ENCODE measurements around the gene RRP1. TPM values are rescaled to one million over a fixed set of nuclear protein-coding genes. Genes with fewer than 3 reads are reported as not detected.

The RRP1 gene
- total RNA-seq, 1 donor = 16.8 TPM

DNA sequence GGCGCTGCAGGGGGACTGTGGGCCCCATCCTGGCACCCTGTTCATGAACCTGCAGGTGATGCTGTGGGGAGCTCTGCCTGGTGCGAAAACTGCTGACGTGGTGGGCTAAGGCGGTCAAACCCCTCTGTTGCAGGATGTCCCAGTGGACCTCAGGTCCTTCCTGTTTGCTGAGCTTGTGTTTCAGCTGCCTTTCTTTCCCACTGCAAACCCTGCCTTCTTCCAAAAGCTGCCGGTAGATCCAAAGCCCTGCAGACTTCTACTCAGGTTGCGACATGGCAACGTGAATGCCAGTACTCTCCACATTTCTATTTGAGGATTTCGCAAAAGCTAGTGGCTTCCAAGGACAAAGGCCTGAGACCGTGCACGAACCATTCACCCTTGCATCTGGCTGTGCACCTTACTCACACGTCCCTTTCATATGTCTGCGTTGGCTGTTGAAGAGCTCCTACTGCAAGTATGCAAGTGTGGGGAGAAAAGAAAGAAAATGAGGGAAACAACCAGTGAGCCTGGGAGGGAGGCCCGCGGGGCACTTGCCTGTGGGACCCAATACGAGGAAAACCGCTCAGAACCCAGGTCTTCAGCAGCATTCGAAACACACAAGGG lies 6.2 kb upstream of the RRP1 start:
- TF ChIP-seq, protein P1, sequence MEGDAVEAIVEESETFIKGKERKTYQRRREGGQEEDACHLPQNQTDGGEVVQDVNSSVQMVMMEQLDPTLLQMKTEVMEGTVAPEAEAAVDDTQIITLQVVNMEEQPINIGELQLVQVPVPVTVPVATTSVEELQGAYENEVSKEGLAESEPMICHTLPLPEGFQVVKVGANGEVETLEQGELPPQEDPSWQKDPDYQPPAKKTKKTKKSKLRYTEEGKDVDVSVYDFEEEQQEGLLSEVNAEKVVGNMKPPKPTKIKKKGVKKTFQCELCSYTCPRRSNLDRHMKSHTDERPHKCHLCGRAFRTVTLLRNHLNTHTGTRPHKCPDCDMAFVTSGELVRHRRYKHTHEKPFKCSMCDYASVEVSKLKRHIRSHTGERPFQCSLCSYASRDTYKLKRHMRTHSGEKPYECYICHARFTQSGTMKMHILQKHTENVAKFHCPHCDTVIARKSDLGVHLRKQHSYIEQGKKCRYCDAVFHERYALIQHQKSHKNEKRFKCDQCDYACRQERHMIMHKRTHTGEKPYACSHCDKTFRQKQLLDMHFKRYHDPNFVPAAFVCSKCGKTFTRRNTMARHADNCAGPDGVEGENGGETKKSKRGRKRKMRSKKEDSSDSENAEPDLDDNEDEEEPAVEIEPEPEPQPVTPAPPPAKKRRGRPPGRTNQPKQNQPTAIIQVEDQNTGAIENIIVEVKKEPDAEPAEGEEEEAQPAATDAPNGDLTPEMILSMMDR (IDR thresholded peaks at IDR 0.05; ENCODE audit: insufficient read depth, low read depth, low read length) = no peak
- no peak overlapping the region for H3K4me3 ChIP-seq (ENCODE audit: low read depth, low read length)
- DNase-seq (ENCODE audit: low read depth) = no peak

DNA sequence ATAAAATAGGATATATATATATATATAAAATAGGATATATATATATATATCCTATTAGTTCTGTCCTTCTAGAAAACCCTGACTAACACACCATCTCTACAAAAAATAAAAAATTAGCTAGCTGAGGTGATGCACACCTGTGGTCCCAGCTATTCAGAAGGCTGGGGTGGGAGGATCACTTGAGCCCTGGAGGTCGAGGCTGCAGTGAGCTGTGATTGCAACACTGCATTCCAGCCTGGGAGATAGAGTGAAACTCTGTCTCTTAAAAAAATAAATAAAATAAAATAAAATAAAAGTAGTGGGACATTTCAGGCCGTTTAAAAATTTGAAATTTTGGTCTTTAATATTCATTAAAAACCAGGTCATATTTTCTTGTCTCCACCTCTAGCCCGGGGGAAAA lies 4.2 kb upstream of the RRP1 start:
- TF ChIP-seq, protein P1 (IDR thresholded peaks at IDR 0.05; ENCODE audit: insufficient read depth, low read depth, low read length) = no peak
- DNase-seq (ENCODE audit: low read depth) = no peak
- no peak overlapping the region for H3K4me3 ChIP-seq (ENCODE audit: low read depth, low read length)

DNA sequence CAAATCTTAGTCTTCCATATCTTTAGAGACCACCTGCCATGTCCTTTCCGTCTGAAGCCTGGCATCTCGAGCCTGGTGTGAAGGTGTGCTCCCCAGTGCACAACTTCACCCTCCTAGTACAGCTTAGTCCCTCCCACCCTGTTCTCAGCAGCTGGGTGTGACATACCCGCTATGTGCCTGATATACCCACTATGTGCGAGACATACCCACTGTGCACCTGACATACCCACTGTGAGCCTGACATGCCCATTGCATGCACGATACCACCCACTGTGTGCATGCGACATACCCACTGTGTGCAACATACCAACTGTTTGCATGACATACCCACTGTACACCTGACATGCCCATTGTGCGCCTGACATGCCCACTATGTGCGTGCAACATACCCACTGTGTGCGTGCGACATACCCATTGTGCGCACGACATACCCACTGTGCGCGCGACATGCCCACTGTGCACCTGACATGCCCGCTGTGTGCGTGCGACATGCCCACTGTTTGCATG lies 3.0 kb upstream of the RRP1 start:
- TF ChIP-seq, protein P1 (IDR thresholded peaks at IDR 0.05; ENCODE audit: insufficient read depth, low read depth, low read length) = no peak
- no peak overlapping the region for H3K4me3 ChIP-seq (ENCODE audit: low read depth, low read length)
- no peak for DNase-seq (ENCODE audit: low read depth)

DNA sequence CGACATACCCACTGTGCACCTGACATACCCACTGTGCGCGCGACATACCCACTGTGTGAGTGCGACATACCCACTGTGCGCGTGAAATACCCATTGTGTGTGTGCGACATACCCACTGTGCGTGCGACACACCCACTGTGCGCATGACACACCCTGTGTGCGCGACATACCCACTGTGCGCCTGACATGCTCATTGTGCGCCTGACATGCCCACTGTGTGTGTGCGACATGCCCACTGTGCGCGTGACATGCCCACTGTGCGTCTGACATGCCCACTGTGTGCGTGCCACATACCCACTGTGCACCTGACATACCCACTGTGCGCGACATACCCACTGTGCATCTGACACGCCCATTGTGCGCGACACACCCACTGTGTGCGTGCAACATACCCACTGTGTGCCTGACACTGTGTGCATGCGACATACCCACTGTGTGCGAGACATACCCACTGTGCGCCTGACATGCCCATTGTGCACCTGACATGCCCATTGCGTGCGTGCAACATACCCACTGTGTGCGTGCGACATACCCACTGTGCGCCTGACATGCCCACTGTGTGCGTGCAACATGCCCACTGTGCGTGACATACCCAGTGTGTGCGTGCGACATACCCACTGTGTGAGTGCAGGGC lies 2.5 kb upstream of the RRP1 start:
- TF ChIP-seq, protein P1 (IDR thresholded peaks at IDR 0.05; ENCODE audit: insufficient read depth, low read depth, low read length) = no peak
- no peak for DNase-seq (ENCODE audit: low read depth)
- no peak overlapping the region for H3K4me3 ChIP-seq (ENCODE audit: low read depth, low read length)

DNA sequence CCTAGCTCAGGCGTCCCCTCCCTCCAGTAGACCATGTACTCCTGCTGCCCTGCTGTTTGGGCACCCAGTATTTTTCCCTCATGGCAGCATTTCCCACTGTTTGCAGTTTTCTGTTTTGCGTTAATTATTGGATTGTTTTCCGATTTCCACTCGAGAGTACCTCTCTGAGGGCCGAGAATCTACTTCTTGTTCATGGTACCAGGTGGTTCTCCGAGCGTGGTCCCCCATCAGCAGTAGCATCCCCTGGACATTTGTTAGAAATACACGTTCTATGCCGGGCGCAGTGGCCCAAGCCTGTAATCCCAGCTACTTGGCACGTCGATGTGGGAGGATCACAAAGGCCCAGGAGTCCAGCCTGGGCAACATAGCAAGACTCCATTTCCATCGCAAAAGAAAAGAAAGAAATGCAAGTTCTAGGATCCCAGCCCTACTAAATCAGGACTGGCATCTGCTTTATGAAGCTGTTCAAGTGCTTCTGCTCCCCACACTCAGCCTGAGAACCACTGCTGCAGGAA lies 690 bp downstream of the RRP1 start:
- DNase-seq (ENCODE audit: low read depth) = no peak
- TF ChIP-seq, protein P1 (IDR thresholded peaks at IDR 0.05; ENCODE audit: insufficient read depth, low read depth, low read length) = no peak
- peak overlapping the region; percentile 93 for H3K4me3 ChIP-seq (ENCODE audit: low read depth, low read length)

DNA sequence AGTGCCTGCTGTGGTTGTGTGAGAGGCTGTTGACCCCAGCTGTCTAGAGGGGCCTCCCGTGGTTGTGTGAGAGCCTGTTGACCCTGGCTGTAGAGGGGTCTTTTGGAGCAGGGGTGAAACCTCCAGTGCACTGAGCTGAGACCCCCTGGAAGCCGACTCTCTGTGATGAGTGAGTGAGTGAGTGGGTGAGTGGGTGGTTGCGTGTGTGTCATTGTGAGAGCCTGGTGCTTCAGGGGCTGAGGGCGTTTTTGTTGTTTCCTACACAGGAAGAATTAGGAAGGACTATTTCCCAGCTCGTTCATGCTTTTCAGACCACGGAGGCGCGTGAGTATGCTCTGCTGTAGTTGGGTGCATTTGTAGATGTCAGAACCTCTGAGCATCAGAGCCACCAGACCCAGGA lies 3.0 kb downstream of the RRP1 start:
- TF ChIP-seq, protein P1 (IDR thresholded peaks at IDR 0.05; ENCODE audit: insufficient read depth, low read depth, low read length) = no peak
- DNase-seq (ENCODE audit: low read depth) = no peak
- H3K4me3 ChIP-seq (ENCODE audit: low read depth, low read length) = no peak overlapping the region

Data from fibroblast of villous mesenchyme (primary cell).